Globus pallidus (tissue), 1 donor: Measurements from ENCODE around the gene TNRC6C.
A peak's percentile ranks its signal among the peaks of the same experiment; 100 is the strongest.

Experiments used
- DNase-seq: peaks from one replicate; pipeline ENCODE4 v3.0.0-alpha.2; 2015; ENCODE audit warnings: low spot score

The TNRC6C gene

GRCh38 chr17:78016852-78017251 is 58.3 kb downstream of the TNRC6C start:
- no peak for DNase-seq

GRCh38 chr17:78019367-78019975 is 61.0 kb downstream of the TNRC6C start:
- DNase-seq: peak; percentile 63

GRCh38 chr17:78019976-78020716 is 61.6 kb downstream of the TNRC6C start:
- no peak for DNase-seq

GRCh38 chr17:78020717-78021108 is 62.2 kb downstream of the TNRC6C start:
- no peak for DNase-seq

GRCh38 chr17:78022425-78022824 is 63.9 kb downstream of the TNRC6C start:
- DNase-seq: no peak

GRCh38 chr17:78023042-78023441 is 64.5 kb downstream of the TNRC6C start:
- DNase-seq: no peak

- DNase-seq: no peak
Measured at GRCh38 chr17:78026381-78026780, 67.9 kb downstream of the TNRC6C start.

- no peak for DNase-seq
Measured at GRCh38 chr17:78027121-78027520, 68.6 kb downstream of the TNRC6C start.

- DNase-seq: no peak
Measured at GRCh38 chr17:78029697-78030096, 71.2 kb downstream of the TNRC6C start.

GRCh38 chr17:78031435-78031834 is 72.9 kb downstream of the TNRC6C start:
- no peak for DNase-seq

GRCh38 chr17:78032166-78032565 is 73.7 kb downstream of the TNRC6C start:
- DNase-seq: no peak

- DNase-seq: no peak
Measured at GRCh38 chr17:78034429-78035091, 76.1 kb downstream of the TNRC6C start.

- DNase-seq: no peak
Measured at GRCh38 chr17:78037280-78037679, 78.8 kb downstream of the TNRC6C start.

GRCh38 chr17:78038748-78039288 is 80.3 kb downstream of the TNRC6C start:
- DNase-seq: no peak

GRCh38 chr17:78039581-78039980 is 81.1 kb downstream of the TNRC6C start:
- peak; percentile 51 for DNase-seq

GRCh38 chr17:78040440-78041385 is 82.2 kb downstream of the TNRC6C start:
- peak; percentile 87 for DNase-seq

GRCh38 chr17:78041386-78042179 is 83.1 kb downstream of the TNRC6C start:
- DNase-seq: peak; percentile 63

- no peak for DNase-seq
Measured at GRCh38 chr17:78042542-78042941, 84.0 kb downstream of the TNRC6C start.

GRCh38 chr17:78043031-78043430 is 84.5 kb downstream of the TNRC6C start:
- no peak for DNase-seq

GRCh38 chr17:78044280-78044835 is 85.9 kb downstream of the TNRC6C start:
- peak; percentile 33 for DNase-seq

- no peak for DNase-seq
Measured at GRCh38 chr17:78045316-78045715, 86.8 kb downstream of the TNRC6C start.
